ENCODE results near the gene NOVA2. TPM values are rescaled to one million over a fixed set of nuclear protein-coding genes. Genes with fewer than 3 reads are reported as not detected.

Gene NOVA2
- total RNA-seq, 4 donors from 2014 or later: 0.67 to 5.1 (median 3.0) TPM

DNA sequence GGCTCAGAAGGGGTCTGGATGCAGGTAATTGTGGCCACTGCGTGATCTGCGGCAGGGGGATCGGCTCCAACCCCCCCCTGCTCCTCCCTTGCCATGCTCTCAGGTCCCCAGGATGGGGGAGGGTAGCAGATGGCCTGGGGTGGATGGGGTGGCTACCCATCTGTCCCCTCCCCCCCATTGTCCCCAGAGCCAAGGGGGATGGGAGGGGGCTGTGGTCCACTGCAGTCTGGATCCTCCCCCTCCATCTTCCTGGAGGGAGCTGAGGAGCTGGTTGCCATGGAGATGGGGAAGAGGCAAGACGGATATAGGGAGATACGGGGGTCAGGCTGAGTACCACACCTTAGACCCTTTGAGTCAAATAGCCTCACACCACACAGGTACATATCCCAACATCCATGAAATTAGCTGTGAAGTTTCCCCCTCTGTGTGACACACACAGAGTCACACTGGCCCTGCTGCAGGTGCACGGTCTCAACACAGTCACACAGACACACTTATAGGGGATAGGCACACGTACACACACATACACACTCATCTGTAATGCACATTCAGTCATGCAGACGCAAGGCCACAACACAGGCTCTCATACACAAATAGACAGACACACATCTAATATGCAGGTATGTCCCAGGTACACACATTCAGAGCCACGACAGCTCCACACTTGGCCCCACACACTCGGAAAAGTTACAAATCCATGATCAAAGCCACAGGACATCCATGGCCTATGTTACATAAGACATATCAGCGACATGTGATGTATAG lies 1.8 kb upstream of the NOVA2 start:
- no peak for ATAC-seq

GRCh38 chr19:45972947-45973540 lies 621 bp downstream of the NOVA2 start:
- no peak for ATAC-seq
- Histone ChIP-seq H3K36me3 (no peaks in the 10 kb centered on the region), H3K27me3 (peaks cover 94% of the 10 kb centered on the region), H3K4me3 (peak overlapping the region; percentile 9 to 50), H3K27ac (peak overlapping the region in 3 of 4 donors; percentile 57 to 70 (median 57)), H3K4me1 (peaks cover 0 to 20% (median 3%) of the 10 kb centered on the region in 3 donors), H3K9me3 (no peaks in the 10 kb centered on the region)
- TF ChIP-seq EP300 (IDR thresholded peaks at IDR 0.05) (no peak), POLR2AphosphoS5 (IDR thresholded peaks at IDR 0.05) (no peak), POLR2A (IDR thresholded peaks at IDR 0.05) (no peak)
- TF ChIP-seq, protein P1, sequence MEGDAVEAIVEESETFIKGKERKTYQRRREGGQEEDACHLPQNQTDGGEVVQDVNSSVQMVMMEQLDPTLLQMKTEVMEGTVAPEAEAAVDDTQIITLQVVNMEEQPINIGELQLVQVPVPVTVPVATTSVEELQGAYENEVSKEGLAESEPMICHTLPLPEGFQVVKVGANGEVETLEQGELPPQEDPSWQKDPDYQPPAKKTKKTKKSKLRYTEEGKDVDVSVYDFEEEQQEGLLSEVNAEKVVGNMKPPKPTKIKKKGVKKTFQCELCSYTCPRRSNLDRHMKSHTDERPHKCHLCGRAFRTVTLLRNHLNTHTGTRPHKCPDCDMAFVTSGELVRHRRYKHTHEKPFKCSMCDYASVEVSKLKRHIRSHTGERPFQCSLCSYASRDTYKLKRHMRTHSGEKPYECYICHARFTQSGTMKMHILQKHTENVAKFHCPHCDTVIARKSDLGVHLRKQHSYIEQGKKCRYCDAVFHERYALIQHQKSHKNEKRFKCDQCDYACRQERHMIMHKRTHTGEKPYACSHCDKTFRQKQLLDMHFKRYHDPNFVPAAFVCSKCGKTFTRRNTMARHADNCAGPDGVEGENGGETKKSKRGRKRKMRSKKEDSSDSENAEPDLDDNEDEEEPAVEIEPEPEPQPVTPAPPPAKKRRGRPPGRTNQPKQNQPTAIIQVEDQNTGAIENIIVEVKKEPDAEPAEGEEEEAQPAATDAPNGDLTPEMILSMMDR (IDR thresholded peaks at IDR 0.05): no peak
- WGBS, 2 donors (ENCODE audit: low coverage in 1 of 2): no CpG with 5 or more reads among the region's 54 CpGs

More for the DNA sequence above, 1.8 kb upstream of the NOVA2 start:
- Histone ChIP-seq H3K4me1 (peaks cover 0 to 20% (median 3%) of the 10 kb centered on the region in 3 donors), H3K4me3 (no peak overlapping the region), H3K27ac (no peak overlapping the region), H3K9me3 (no peaks in the 10 kb centered on the region), H3K27me3 (peaks cover 84% of the 10 kb centered on the region), H3K36me3 (no peaks in the 10 kb centered on the region)
- no peak for TF ChIP-seq POLR2AphosphoS5 (IDR thresholded peaks at IDR 0.05)
- TF ChIP-seq POLR2A (IDR thresholded peaks at IDR 0.05): no peak
- TF ChIP-seq, protein P1 (IDR thresholded peaks at IDR 0.05): no peak
- no peak for TF ChIP-seq EP300 (IDR thresholded peaks at IDR 0.05)
- 69 to 87% methylated on average over 3 to 4 of the region's 11 CpGs for WGBS, 2 donors (ENCODE audit: low coverage in 1 of 2)

GRCh38 chr19:45972081-45972946 lies 1.4 kb downstream of the NOVA2 start:
- Histone ChIP-seq H3K36me3 (no peaks in the 10 kb centered on the region), H3K27ac (peak overlapping the region in 3 of 4 donors; percentile 57 to 70 (median 57)), H3K27me3 (peaks cover 97% of the 10 kb centered on the region), H3K9me3 (no peaks in the 10 kb centered on the region), H3K4me1 (peaks cover 0 to 20% (median 3%) of the 10 kb centered on the region in 3 donors), H3K4me3 (peak overlapping the region; percentile 9 to 50)
- TF ChIP-seq, protein P1 (IDR thresholded peaks at IDR 0.05): no peak
- TF ChIP-seq POLR2AphosphoS5 (IDR thresholded peaks at IDR 0.05) (no peak), EP300 (IDR thresholded peaks at IDR 0.05) (no peak), POLR2A (IDR thresholded peaks at IDR 0.05) (no peak)
- no peak for ATAC-seq
- 23 to 26% methylated on average over 10 of the region's 18 CpGs for WGBS, 2 donors (ENCODE audit: low coverage in 1 of 2)

DNA sequence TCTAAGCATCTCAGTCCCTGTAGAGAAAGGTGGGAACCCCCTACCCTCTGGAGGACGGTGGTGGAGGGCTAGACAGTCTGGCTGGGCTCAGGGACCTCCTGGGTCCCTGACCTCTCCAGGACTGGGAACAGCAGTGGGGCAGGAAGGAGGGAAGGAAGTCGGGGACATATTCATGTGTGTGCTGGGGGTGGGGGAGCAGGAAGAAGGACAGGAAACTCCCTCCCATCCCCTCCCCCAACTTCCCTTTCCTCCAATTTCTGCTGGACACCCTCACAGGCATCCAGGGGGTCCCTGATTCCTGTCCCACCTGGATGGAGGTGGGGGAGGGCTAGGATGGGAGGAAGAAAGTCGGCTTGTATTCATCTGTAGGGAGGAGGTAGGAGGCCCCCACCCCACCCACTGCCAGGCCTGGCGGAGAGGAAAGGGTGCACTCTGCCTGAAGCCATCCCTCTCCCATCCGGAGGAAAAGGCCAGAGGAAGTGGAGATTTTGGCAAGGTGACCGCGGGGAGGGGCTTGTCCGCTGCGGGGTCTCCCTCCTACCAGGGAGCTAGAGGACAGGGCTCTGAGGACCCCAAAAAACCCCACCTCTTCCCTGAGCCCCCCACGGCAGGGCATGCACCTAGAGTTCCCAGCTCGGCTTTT lies 2.3 kb downstream of the NOVA2 start:
- Histone ChIP-seq H3K4me1 (peaks cover 0 to 20% (median 3%) of the 10 kb centered on the region in 3 donors), H3K4me3 (peak overlapping the region in 1 of 2 donors; percentile 50), H3K27me3 (peaks cover 97% of the 10 kb centered on the region), H3K9me3 (no peaks in the 10 kb centered on the region), H3K36me3 (no peaks in the 10 kb centered on the region), H3K27ac (peak overlapping the region in 3 of 4 donors; percentile 17 to 49 (median 19))
- no peak for TF ChIP-seq EP300 (IDR thresholded peaks at IDR 0.05)
- TF ChIP-seq, protein P1 (IDR thresholded peaks at IDR 0.05): no peak
- no peak for TF ChIP-seq POLR2AphosphoS5 (IDR thresholded peaks at IDR 0.05)
- no peak for TF ChIP-seq POLR2A (IDR thresholded peaks at IDR 0.05)
- WGBS, 2 donors (ENCODE audit: low coverage in 1 of 2): 7% methylated on average over 11 of the region's 11 CpGs; no CpG with 5 or more reads in 1 of the 2 donors
- no peak for ATAC-seq
